ENCODE measurements around the gene DOCK3.

GRCh38 chr3:51297333-51297732 is 622.6 kb downstream of the DOCK3 start:
- TF ChIP-seq SMC3 (conservative IDR thresholded peaks at IDR 0.05; ENCODE audit: poor library complexity): no peak
- no peak for TF ChIP-seq POLR2AphosphoS5 (IDR thresholded peaks at IDR 0.05)
- TF ChIP-seq EZH2 (IDR thresholded peaks at IDR 0.05; ENCODE audit: borderline replicate concordance, insufficient read depth, low read length, poor library complexity, severe bottlenecking): no peak
- TF ChIP-seq CTCF (IDR thresholded peaks at IDR 0.05; ENCODE audit: poor library complexity, severe bottlenecking): no peak
- no peak for TF ChIP-seq RAD21 (conservative IDR thresholded peaks at IDR 0.05)
- no peak for TF ChIP-seq REST (IDR thresholded peaks at IDR 0.05; ENCODE audit: borderline replicate concordance)
- no peak for TF ChIP-seq EP300 (conservative IDR thresholded peaks at IDR 0.05; ENCODE audit: poor library complexity, severe bottlenecking)
- TF ChIP-seq MXI1 (conservative IDR thresholded peaks at IDR 0.05; ENCODE audit: poor library complexity, severe bottlenecking): no peak
- TF ChIP-seq TAF1 (IDR thresholded peaks at IDR 0.05; ENCODE audit: low read depth): no peak

All from neural cell (in vitro differentiated cells).